Measurements from ENCODE around the gene MYO15A.

MYO15A gene

GRCh38 chr17:18138065-18138749, 29.7 kb downstream of the MYO15A start:
- peak; percentile 5 for DNase-seq

- no peak for DNase-seq
Observed at GRCh38 chr17:18139092-18139491, 30.5 kb downstream of the MYO15A start.

GRCh38 chr17:18139498-18139897, 30.9 kb downstream of the MYO15A start:
- no peak for DNase-seq

DNA sequence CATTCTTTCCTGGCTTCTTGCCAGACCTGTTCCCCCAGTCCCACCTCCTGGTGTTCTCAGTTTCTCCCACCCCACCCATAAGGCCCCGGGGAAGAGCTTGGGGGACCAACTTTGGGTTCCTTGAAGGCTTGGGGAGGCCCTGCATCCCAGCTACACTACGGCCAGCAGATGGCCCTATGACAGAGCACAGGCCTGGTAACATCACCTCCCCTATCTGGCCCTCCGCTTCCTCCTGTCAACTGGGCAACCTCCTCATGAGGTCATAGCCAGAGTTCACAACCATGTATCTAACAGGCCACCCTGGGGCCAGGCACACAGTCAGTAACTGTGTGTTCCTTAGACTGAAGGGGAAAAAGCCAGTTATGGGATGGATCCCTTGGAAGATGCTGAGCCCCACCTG, 31.4 kb downstream of the MYO15A start:
- DNase-seq: no peak

DNA sequence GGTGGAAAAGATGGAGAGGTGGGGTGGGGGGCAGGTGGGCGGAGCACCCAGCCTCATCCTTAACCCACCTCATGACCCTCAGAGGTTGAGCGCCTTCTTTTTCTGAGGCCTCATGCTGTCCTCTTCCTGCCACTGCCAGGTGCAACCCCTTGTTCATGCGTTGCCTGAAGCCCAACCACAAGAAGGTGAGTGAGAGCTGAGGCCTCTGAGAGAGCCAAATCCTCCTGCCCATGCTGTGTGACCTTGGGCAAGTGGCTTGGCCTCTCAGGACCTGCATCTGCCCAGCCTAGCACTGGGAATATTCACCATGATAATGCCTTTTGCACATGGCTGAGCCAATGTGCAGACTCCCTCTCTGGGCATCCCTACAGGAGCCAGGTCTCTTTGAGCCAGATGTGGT, 32.1 kb downstream of the MYO15A start:
- no peak for DNase-seq

GRCh38 chr17:18141210-18141803, 32.8 kb downstream of the MYO15A start:
- DNase-seq: peak; percentile 49

GRCh38 chr17:18142417-18142816, 33.9 kb downstream of the MYO15A start:
- DNase-seq: no peak

- DNase-seq: peak; percentile 8
Observed at GRCh38 chr17:18143044-18143936, 34.7 kb downstream of the MYO15A start.

GRCh38 chr17:18144261-18144660, 35.7 kb downstream of the MYO15A start:
- DNase-seq: no peak

GRCh38 chr17:18144855-18145254, 36.3 kb downstream of the MYO15A start:
- DNase-seq: no peak

DNA sequence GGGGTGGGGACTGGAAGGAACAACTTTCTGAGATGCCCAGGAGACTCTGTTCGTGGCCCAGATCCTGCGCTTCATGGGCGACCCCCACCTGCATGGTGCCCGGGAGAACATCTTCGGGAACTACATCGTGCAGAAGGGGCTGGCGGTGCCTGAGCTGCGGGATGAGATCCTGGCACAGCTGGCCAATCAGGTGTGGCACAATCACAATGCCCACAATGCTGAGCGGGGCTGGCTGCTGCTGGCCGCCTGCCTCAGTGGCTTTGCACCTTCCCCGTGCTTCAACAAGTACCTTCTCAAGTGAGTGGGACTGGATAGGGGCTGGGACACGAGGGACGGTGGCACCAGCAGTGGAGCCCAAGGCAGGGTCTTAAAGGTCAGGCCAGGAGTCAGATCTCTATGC, 37.3 kb downstream of the MYO15A start:
- DNase-seq: no peak

GRCh38 chr17:18146259-18146658, 37.7 kb downstream of the MYO15A start:
- DNase-seq: no peak

- no peak for DNase-seq
Observed at GRCh38 chr17:18146980-18147379, 38.4 kb downstream of the MYO15A start.

DNA sequence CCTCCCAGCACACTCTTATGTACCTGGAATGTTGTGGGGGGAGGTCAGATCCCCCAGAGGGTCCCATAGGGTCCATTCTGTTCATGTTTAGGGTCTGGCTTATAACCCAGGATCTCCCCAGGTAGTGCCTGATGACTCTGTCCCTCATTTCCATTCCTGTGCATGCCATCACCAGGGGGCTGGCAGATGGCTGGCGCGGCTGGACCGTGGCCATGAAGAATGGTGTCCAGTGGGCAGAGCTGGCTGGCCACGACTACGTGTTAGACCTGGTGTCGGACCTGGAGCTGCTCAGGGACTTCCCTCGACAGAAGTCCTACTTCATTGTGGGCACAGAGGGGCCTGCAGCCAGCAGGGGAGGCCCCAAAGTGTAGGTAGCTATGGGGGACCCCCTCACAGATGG, 40.0 kb downstream of the MYO15A start:
- no peak for DNase-seq

GRCh38 chr17:18151290-18151689, 42.7 kb downstream of the MYO15A start:
- DNase-seq: no peak

GRCh38 chr17:18155179-18155578, 46.6 kb downstream of the MYO15A start:
- no peak for DNase-seq

- no peak for DNase-seq
Observed at GRCh38 chr17:18156171-18156975, 47.8 kb downstream of the MYO15A start.

DNA sequence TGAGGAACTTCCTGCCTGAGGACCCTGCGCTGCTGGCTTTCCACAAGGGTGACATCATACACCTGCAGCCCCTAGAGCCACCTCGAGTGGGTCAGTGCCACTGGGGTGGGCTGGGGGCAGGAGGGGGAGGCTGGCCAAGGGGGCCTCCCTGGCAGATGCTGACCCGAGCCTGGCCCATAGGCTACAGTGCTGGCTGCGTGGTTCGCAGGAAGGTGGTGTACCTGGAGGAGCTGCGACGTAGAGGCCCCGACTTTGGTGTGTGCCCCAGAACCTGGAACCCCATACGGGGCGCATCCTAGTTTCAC, 48.4 kb downstream of the MYO15A start:
- no peak for DNase-seq

DNA sequence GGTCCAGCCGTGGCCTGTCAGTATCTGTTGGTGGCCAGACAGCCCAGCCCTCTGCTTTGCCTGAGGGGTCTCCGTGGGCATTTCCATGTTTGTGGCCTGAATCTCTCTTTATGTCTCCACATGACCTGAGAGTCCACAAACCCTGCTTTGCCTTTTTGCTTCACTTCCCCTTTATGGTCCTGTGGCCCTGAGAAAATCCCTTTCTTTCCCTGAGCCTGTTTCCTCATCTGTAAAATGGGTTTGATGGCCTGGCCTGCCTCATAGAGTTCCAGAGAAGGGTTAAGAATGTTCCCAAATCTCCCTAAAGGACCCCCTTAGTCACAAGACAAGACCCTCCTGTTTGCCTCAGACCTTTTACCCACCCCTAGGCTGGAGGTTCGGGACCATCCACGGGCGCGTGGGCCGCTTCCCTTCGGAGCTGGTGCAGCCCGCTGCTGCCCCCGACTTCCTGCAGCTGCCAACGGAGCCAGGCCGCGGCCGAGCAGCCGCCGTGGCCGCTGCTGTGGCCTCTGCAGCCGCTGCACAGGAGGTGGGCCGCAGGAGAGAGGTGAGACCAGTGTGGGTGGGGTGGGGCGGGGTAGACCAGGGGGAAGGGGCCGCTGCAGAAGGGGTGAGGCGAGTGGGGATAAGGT, 48.9 kb downstream of the MYO15A start:
- DNase-seq: no peak

GRCh38 chr17:18158022-18158600, 49.6 kb downstream of the MYO15A start:
- DNase-seq: peak; percentile 82

DNA sequence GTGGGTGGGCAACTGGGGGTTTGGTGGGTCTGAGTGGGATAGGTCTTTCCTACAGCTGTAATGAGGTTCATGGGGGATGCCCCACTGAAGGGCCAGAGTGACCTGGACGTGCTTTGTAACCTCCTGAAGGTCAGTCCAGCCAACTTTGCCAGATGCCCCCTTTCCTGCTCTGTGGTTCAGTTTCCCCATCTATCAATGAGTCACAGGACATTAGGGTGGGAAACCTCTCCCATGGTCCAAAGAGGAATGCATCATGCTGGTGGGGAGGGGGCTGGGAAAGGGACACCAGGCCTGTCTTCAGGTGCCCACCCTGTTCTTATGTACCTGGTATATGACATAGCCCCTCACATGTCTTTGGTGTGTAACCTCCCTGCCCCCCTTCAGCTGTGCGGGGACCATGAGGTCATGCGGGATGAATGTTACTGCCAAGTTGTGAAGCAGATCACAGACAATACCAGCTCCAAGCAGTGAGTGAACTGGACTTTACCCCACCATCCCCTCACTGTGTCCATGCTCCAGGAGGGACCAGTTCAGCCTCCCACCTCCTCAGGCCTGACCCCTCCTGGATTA, 51.1 kb downstream of the MYO15A start:
- DNase-seq: peak; percentile 25

Measured in fibroblast of skin of right biceps (primary cell).